ENCODE results near the gene FOSL1. TPM values are rescaled to one million over a fixed set of nuclear protein-coding genes. Genes with fewer than 3 reads are reported as not detected.

Gene FOSL1
- total RNA-seq, 1 experiment from 2014 or later: 2.7 TPM

DNA sequence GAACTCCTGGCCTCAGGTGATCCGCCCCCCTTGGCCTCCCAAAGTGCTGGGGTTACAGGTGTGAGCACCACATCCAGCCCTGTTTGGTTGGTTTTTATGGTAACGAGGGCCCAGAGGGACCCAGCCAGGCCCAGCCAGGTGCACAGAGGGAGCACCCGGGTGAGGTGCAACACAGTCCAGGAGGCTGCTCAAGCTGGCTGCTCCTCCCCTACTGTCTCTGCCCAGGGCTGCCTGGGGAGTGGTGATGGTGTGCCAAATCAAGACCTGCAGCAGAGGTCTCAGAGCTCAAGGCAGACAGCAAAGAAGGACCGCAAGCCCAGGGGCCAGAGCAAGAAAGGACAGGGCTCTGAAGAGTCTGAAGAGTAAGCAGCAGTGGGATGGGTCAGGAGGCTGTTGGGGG, 46.5 kb upstream of the FOSL1 start:
- no peaks in the 10 kb centered on the region for H3K9me3 Mint-ChIP-seq (ENCODE audit: unreplicated experiment)
- BruUV-seq (replicated peaks): no TSS peak
- H3K4me3 ChIP-seq (ENCODE audit: low read depth, low read length): no peak overlapping the region
- no peaks in the 10 kb centered on the region for H3K27me3 ChIP-seq (replicated peaks; ENCODE audit: control insufficient read depth, insufficient read depth, low read length)
- no peaks in the 10 kb centered on the region for H3K36me3 ChIP-seq (ENCODE audit: control insufficient read depth, insufficient read depth, low read length)
- H3K27ac Mint-ChIP-seq (ENCODE audit: unreplicated experiment): no peak overlapping the region
- CTCF ChIA-PET: interaction anchor here (0.7 kb wide), 1 partner anchor 34 kb away, joined by 3 read pairs; no protein-coding TSS in a partner anchor
- no peaks in the 10 kb centered on the region for H3K36me3 Mint-ChIP-seq (ENCODE audit: insufficient read depth, unreplicated experiment)
- H3K27me3 Mint-ChIP-seq (ENCODE audit: insufficient read depth, unreplicated experiment): no peaks in the 10 kb centered on the region
- TF ChIP-seq, protein P1, sequence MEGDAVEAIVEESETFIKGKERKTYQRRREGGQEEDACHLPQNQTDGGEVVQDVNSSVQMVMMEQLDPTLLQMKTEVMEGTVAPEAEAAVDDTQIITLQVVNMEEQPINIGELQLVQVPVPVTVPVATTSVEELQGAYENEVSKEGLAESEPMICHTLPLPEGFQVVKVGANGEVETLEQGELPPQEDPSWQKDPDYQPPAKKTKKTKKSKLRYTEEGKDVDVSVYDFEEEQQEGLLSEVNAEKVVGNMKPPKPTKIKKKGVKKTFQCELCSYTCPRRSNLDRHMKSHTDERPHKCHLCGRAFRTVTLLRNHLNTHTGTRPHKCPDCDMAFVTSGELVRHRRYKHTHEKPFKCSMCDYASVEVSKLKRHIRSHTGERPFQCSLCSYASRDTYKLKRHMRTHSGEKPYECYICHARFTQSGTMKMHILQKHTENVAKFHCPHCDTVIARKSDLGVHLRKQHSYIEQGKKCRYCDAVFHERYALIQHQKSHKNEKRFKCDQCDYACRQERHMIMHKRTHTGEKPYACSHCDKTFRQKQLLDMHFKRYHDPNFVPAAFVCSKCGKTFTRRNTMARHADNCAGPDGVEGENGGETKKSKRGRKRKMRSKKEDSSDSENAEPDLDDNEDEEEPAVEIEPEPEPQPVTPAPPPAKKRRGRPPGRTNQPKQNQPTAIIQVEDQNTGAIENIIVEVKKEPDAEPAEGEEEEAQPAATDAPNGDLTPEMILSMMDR (IDR thresholded peaks at IDR 0.05; ENCODE audit: insufficient read depth in 1 of 2, low read depth in 1 of 2, low read length in 1 of 2, severe bottlenecking in 1 of 2, unreplicated experiment in 1 of 2): no peak
- H3K4me3 Mint-ChIP-seq (ENCODE audit: unreplicated experiment): no peak overlapping the region
- no peaks in the 10 kb centered on the region for H3K9me3 ChIP-seq
- intact Hi-C loops (cut with micrococcal nuclease; ENCODE audit: unreplicated experiment): no loop called here
- POLR2A ChIA-PET: no interaction called here
- peaks cover 2% of the 10 kb centered on the region; the same call in 1 of the 2 replicates for H3K4me1 ChIP-seq
- no peaks in the 10 kb centered on the region for H3K4me1 Mint-ChIP-seq (ENCODE audit: low read depth, unreplicated experiment)
- no peak for DNase-seq

GRCh38 chr11:65945941-65946558, 45.9 kb upstream of the FOSL1 start:
- Mint-ChIP-seq H3K9me3 (ENCODE audit: unreplicated experiment) (no peaks in the 10 kb centered on the region), H3K36me3 (ENCODE audit: insufficient read depth, unreplicated experiment) (no peaks in the 10 kb centered on the region), H3K4me1 (ENCODE audit: low read depth, unreplicated experiment) (no peaks in the 10 kb centered on the region), H3K27me3 (ENCODE audit: insufficient read depth, unreplicated experiment) (no peaks in the 10 kb centered on the region), H3K4me3 (ENCODE audit: unreplicated experiment) (no peak overlapping the region), H3K27ac (ENCODE audit: unreplicated experiment) (no peak overlapping the region)
- H3K27me3 ChIP-seq (replicated peaks; ENCODE audit: control insufficient read depth, insufficient read depth, low read length): no peaks in the 10 kb centered on the region
- BruUV-seq (replicated peaks): no TSS peak
- H3K4me3 ChIP-seq (ENCODE audit: low read depth, low read length): no peak overlapping the region
- ChIA-PET CTCF (interaction anchor here (0.7 kb wide), 1 partner anchor 35 kb away, joined by 3 read pairs; no protein-coding TSS in a partner anchor), POLR2A (no interaction called here)
- H3K9me3 ChIP-seq: no peaks in the 10 kb centered on the region
- no peaks in the 10 kb centered on the region for H3K36me3 ChIP-seq (ENCODE audit: control insufficient read depth, insufficient read depth, low read length)
- TF ChIP-seq, protein P1 (IDR thresholded peaks at IDR 0.05; ENCODE audit: insufficient read depth in 1 of 2, low read depth in 1 of 2, low read length in 1 of 2, severe bottlenecking in 1 of 2, unreplicated experiment in 1 of 2): no peak
- DNase-seq: no peak
- intact Hi-C loops (cut with micrococcal nuclease; ENCODE audit: unreplicated experiment): no loop called here
- no peaks in the 10 kb centered on the region for H3K4me1 ChIP-seq

DNA sequence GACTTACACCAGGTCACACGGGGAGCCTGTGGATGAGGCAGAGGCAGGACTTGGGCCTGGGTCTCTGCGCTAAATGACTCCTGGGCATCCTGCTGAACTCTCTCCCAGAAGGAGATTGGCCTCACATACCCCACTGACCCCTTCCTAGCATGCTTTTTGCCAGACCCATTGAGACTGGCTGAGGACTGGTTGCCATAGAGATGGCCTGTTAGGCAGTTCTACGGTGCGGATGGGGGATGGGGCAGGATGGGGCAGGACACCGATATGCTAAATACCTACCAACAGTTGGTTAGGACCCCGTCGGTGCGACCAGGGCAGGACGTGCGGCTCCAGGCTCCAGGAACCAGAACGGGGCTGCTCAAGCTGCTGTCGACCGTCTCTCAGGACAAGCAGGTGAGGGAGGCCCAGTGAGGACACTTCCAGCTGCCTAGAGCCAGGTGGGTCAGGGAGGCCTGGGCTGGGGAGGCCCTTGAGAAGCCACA, 45.3 kb upstream of the FOSL1 start, which contains the start of gene TSGA10IP:
Gene TSGA10IP, plus strand, starts transcription at position 51 of the 482 bp plus-strand sequence. Its CDS starts 196 bp downstream, at position 247.
- Histone ChIP-seq H3K27me3 (replicated peaks; ENCODE audit: control insufficient read depth, insufficient read depth, low read length) (no peaks in the 10 kb centered on the region), H3K9me3 (no peaks in the 10 kb centered on the region), H3K4me1 (no peaks in the 10 kb centered on the region), H3K36me3 (ENCODE audit: control insufficient read depth, insufficient read depth, low read length) (no peaks in the 10 kb centered on the region), H3K4me3 (ENCODE audit: low read depth, low read length) (no peak within 1 kb of the TSS)
- intact Hi-C loops (cut with micrococcal nuclease; ENCODE audit: unreplicated experiment): no loop called here
- BruUV-seq (replicated peaks): no TSS peak
- DNase-seq: no peak
- no peaks in the 10 kb centered on the region for H3K27me3 Mint-ChIP-seq (ENCODE audit: insufficient read depth, unreplicated experiment)
- CTCF ChIA-PET: no interaction called here
- POLR2A ChIA-PET: no interaction called here
- H3K4me1 Mint-ChIP-seq (ENCODE audit: low read depth, unreplicated experiment): no peaks in the 10 kb centered on the region
- no peak within 1 kb of the TSS for H3K4me3 Mint-ChIP-seq (ENCODE audit: unreplicated experiment)
- no peaks in the 10 kb centered on the region for H3K9me3 Mint-ChIP-seq (ENCODE audit: unreplicated experiment)
- H3K36me3 Mint-ChIP-seq (ENCODE audit: insufficient read depth, unreplicated experiment): no peaks in the 10 kb centered on the region
- TF ChIP-seq, protein P1 (IDR thresholded peaks at IDR 0.05; ENCODE audit: insufficient read depth in 1 of 2, low read depth in 1 of 2, low read length in 1 of 2, severe bottlenecking in 1 of 2, unreplicated experiment in 1 of 2): no peak
- H3K27ac Mint-ChIP-seq (ENCODE audit: unreplicated experiment): no peak within 1 kb of the TSS

Data from Caco-2 (cell line).